GM18861 (cell line): ENCODE data around the gene ZNF276.
"Not testable (repeated sequence)": the region's sequence is repeated elsewhere in the genome, so short reads cannot be mapped to it uniquely, and the experiment has no call there.

Source experiments
- ATAC-seq: cut with Tn5 transposase; IDR thresholded peaks from one replicate; pipeline ENCODE4 v1.9.1; 2021; ENCODE audit not compliant: unreplicated experiment

The ZNF276 gene

DNA sequence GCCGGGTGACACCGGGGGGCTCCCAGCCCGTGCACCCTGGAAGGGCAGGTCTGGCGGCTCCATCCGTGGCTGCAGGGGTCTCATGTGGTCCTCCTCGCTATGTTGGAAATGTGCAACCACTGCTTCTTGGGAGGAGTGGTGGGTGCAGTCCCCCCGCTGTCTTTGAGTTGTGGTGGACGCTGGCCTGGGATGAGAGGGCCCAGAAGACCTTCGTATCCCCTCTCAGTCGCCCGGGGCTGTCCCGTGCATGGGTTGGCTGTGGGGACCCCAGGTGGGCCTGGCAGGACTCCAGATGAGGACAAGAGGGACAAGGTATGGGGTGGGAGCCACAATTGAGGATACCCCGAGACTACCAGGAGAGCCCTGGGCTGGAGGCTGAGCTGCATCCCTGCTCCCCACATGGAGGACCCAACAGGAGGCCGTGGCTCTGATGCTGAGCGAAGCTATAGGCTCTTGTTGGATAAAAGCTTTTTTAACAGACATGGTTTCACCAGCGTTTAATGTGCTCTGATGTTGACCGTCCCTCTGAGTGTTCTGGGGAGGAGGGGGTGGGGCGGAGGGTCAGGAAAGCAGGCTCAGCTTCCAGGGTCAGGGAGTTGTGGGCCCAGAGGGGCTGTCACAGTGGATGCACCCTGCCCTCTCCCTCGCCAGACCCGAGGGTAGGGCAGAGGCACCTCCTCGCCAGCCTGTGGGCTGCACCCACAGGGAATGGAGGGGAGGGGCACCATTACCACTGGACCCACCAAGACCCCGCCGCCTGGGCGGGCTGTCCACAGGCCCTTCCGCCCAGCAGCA is 25.3 kb upstream of the ZNF276 start:
- ATAC-seq, result no peak

DNA sequence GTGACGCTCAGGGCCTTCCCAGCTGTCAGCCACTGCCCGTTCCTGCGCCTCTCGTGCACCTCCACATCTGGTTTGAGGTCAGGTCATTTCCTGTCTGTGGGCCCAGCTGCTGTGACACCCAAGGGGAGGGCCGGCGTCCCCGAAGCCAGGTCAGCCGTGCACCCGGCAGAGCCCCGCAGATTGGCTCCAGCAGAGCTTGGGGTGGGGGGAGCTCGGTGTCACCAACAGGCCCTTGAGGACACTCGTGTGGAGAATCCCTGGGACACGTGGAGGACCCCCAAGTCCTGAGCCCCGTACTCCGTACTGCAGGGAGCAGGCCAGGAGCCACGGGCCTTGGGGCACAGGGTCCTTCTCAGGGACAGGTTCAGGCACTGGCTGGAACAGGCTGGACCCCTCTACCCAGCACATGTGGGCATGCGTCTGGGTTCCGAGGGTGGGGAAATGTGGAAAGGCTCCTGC is 24.6 kb upstream of the ZNF276 start:
- no peak for ATAC-seq

DNA sequence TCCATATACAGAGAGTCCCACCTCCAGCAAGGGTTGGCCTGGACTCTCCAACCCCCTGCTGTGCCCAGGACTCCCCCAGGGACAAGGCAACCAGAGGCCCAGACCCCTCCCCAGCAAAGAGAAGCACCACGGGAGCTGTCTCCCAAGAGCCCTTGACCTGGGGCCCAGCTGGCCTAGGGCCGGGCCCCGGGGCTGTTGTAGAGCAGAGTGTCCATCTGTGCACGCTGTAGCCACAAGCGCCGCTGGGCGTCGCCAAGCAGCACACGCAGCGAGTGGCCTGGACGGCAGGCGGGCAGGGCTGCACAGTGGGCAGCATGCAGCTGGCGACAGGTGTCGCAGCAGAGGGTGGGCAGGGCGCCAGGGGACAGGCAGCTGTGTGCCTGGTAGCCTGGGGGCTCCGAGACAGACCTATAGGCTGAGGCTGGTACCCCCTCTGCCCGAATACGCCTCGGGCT is 24.1 kb upstream of the ZNF276 start:
- no peak for ATAC-seq

DNA sequence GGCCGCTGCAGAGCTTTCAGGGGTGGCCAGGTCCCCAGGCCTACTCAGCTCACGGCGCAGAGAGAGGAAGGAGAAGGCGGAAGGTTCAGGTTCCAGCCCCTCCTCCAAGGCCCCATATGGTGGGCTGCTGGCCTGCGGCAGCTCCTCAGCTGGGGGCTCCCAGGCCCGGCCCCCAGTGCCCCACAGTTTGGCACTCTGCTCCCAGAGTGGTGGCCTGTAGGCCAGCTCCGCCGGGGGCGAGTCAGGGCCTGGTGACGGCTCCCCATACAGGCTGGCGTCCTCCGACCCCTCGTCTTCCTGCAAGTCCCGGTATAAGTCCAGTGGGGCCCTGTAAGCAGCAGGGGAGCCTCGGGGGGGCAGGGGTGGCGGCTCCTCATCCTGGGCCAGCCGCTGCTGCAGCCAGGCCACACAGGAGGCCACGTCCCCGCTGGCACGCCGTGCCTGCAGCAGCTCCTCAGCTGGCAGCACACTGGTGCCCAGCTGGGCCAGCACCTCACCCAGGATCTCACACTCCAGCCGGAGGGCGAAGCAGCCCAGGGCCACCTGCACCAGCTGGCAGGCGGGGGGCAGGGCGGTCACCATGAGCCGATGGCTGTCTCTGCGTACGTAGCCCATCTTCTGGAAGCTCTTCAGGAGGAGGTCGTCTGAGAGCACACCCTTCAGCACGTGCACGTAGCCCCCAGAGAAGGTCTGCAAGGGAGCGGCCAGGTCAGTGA is 23.6 kb upstream of the ZNF276 start:
- no peak for ATAC-seq

DNA sequence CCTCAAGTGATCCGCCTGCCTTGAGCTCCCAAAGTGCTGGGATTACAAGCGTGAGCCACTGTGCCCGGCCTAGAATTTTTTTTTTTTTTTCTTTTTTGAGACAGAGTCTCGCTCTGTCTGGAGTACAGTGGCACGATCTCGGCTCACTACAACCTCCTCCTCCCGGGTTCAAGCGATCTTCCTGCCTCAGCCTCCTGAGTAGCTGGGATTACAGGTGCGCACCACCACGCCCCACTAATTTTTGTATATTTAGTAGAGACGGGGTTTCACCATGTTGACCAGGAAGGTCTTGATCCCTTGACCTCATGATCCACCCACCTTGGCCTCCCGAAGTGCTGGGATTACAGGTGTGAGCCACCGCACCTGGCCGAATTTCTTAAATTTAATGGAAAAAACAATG is 22.6 kb upstream of the ZNF276 start:
- not testable (repeated sequence) for ATAC-seq

DNA sequence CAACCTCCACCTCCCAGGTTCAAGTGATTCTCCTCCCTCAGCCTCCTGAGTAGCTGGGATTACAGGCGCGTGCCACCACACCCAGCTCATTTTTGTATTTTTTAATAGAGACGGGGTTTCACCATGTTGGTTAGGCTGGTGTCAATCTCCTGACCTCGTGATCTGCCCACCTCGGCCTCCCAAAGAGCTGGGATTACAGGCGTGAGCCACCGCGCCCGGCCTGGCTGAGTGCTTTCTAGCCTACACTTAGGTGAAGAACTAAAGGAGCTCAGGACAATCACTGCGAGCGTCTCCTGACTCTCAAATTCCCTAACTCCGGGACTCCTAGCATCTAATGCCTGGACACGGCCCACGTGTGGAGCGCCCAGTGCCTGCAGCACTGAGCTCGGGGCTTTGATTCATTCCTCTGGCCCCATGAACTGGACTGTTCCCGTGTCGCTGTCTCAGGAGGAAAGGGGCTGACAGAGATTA is 21.7 kb upstream of the ZNF276 start:
- ATAC-seq, result peak; percentile 0

DNA sequence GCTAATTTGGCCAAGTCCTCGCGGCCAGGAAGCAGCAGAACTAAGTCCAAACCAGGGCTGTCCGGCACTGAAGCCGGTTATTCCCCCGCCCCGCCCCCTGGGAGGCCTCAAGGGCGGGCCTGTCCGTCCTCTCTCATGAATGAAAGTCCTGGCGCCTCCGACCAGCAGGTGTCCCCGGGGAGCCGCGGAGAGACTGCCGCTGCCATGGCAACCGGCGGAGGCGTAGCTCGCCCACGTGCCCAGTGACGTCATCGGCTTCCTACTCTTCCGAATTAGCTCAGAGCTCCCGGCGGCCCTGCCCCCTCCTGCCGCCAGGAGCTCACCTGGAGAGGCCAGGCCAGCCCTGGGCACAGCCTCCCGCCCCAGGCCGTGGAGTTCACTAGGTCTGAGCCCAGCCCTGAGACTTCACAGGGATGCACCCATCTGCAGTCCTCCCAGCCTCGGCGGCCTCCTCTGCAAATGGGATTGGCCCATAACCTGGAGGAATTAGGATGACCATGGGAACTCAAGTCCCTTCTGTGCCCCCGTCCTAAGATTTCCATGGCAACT is 21.2 kb upstream of the ZNF276 start:
- peak; percentile 38 for ATAC-seq

DNA sequence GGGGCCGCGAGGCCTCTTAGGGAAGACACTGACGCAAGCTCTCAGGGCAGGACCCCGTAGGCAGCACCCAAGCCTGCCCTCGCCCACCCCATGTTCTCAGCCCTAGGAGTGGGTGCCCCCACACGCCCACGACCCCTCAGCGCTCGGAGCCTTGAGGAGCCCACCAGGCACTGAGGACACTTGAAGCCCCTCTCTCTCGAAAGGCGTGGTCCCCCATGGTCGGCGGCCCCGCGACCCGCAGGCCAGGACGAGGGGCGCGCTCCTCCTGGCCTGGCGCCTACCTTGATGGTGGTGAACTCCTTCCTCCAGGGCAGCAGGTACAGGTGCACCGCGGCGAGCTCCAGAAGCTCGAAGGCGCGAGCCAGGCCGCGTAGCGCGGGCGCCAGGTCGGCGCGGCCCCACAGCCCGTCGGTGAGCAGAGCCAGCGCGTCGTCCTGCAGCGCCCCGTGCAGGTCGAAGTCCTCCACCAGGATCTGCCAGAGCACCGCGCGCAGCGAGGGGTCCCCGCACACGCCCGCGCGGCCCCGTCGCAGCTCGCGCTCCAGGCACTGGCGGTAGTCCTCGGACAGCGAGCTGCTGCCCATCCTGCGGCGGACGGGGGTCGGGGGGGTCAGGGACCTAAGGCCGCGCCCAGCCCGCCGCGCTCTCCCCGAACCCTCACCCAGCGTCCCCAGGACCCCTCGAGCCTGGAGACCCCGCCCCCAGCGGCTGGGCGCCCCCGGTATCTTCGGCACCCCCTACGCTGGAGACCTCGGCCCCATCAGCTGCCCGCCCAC is 20.5 kb upstream of the ZNF276 start:
- ATAC-seq, result no peak

DNA sequence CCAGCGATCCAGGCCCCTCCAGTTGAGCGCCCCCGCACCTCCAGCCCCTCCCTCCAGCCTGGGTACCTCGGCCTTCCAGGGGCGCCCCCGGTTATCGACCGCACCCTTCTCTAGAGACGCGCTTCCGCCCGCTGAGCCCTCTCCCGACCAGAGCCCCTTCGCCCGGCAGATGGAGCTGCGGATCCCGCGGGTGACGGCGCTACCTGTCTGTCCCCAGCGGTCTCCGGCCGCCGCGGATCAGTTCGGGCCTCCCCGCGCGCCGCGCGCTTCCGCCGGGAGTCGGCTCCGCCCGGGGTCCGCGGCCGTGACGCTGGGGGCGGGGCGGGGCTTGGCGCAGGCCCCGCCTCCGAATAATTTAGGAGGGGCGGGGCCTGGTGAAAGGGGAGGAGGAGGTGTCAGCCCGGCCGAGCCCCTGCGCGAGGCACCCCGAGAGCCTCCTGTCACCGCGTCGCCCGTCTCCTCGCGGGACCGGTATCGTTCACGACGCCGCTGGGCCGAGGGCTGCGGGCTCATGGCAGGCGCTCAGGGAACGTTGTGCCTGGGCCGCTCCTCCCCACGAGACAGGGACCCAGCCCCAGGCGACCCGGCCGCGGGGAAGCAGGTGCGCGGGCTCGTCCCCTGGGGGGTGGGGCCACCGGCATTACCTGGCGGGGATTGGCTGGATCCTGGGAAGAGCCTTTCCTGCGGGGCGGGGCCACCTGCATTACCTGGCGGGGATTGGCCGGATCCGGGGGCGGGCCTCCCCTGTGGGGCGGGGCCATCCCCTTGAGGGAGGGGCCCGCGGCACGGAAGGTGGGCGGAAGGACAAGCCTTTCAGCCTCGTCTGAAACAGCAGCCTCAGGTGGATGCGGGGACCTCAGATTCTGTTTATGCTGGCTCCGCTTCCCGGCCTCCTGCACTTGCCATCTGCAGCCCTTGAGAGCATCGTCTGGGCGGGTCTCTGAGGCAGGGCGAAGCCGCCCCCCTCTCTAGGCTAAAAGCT is 19.6 kb upstream of the ZNF276 start, which contains the start of gene SPATA2L:
TSS of gene SPATA2L (minus strand) at position 281 of the 982 bp plus-strand sequence. CDS start 473 bp downstream, outside the sequence.
- ATAC-seq, result peak; percentile 52

DNA sequence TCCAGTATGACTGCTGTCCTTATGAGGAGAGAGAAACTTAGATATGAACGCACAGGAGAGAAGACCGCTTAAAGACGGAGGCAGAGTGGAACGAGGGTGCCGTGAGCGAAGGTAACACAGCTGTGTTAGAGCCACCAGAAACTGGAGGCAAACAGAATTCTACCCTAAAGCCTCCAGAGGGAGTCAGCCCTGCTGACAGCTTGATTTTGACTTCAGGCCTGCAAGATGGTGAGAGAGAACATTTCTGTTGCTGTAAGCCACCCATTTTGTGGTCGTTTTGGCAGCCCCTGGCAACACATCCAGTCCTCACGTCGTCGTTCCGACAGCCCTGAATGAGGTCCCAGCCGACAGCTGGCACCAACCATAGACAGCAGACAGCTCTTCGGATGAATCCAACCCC is 17.1 kb upstream of the ZNF276 start:
- no peak for ATAC-seq

DNA sequence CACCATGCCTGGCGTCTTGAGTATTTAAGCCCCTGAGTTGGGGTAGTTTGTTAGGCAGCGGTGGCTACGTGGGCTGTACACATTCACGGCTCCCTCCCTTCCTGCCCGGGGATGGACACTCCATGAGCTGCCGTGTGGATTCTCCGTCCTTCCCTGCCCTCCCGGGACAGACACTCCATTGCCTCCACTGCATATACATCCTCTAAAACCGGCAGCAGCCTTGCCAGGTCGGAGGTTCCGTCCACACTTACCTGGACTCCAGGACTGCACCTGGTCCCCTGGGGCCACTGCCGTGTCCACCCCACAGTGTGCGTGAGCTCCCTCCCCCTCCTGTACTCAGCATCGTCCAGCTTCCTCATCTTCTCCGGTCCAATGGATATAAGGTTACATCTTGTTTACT is 16.3 kb upstream of the ZNF276 start:
- ATAC-seq, result no peak

DNA sequence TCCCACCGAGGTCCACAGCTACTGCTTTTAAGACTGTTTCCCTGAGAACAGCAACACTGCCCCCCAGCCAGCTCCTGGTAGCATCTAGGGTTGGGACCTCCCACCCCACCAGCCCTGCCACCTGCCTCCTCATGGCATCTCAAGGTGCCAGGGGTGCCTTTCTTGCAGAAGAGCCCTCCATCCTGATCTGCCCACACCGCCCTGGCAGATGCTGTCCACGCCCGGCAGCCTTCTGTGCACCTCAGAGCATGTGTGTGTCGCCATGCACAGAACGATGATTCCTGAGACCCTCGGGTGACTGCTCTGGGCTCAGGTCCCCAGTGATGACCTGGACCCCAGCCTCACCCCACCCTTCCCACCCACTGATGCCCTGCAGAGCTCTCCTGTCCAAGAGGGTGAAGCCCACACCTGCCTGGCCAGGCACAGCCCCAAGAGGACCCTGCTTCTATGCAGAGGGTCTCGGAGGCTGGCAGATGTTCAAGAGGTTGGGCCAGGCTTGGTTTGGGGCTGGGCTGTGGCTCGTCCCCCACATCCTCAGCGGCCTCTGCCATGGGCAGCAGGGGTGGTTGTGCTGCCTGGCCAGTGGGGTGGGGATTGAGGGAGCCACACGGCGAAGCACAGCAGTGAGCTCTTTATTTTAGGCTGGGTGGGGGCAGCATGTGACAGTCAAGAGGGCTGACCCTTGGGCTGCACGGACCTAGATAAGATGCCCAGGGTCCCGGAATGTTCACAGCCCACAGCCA is 14.6 kb upstream of the ZNF276 start:
- ATAC-seq, result no peak

DNA sequence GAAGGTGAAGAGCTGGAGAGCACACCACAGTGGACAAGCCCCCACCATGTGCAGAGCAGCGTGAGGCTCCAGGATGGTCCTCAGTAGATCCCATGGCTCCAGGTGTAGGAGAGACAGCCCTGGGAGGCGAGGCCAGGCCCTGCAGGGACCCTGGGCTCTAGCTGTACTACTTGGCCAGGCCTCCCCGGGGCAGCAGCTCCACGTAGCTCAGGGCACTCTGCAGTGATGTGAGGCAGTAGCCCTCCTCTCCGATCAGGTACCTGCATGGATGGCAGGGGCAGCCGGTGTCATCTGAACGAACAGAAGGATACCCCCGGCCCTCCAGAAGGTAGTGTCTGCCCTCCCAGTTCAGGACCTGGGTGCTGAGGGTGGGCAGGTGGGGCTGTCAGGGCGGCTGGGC is 13.6 kb upstream of the ZNF276 start:
- ATAC-seq, result no peak

DNA sequence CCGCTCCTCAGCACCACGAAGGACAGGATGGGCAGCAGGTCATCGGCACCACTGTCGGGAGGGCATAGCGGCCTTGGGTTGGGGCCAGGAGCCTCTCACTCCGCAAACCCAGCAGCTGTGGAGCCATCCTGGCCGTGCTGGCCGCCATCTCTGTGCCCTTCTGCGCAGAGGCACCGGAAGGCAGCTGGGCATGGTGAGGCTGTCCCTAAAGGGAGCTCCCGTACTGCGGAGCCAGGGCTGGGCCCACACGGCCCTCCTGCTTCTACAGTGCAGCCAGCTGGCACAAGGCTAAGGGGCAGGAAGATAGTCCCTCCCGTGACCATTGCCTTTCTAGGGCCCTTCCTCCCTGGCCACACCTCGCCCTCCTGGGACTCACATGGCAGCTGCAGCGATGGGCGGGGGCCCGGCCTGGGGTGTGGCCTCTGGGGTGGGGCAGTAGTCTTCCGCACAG is 12.8 kb upstream of the ZNF276 start:
- ATAC-seq, result no peak

DNA sequence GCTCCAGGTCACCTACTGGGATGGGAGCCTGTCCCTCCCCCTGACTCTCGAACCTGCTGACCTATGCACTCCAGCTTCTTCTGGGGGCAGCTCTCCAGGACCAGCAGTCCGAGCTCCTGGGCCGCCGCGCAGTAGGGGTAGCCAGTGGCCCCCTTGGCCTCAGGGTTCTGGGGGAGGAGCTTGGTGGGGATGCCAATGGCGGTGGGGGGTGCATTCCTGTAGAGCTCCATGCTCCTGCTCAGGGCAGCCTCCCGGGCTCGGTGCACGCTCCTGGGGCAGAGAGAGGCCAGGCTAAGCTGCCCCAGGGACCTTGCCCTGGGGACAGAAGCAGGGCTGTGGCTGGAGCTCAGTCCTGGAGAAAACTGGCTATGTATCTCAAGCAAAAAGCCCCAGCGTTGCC is 12.2 kb upstream of the ZNF276 start:
- ATAC-seq, result no peak

DNA sequence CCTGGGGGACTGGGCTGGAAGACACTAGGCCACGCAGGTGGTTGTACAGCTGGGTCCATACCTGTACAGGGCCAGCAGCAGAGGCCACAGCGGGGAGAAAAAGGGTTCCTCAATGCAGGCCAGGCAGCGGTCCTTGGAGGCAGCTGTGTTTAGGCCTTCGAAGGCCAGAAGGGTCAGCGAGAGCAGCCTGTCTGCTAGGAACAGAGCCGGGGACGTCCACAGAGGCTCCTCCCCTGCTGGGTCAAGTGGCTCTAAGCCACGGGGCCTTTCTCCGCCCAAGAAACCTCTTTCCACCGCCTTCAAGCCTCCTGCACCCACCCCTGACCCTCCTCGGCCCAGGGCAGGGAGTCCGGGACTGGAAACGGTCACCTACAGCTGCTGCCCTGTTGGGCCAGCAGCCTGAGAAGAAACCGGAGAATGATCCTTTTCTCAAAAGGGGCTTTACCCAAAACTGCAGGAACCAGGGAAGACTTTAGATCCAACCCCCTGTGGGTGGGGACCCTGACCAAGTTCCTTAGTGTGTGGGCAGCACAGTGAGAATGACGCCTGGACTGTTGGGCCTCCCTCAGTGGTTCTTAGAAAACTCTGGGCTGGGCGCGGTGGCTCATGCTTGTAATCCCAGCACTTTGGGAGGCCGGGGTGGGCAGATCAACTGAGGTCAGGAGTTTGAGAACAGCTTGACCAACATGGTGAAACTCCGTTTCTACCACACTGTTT is 11.5 kb upstream of the ZNF276 start:
- no peak for ATAC-seq

DNA sequence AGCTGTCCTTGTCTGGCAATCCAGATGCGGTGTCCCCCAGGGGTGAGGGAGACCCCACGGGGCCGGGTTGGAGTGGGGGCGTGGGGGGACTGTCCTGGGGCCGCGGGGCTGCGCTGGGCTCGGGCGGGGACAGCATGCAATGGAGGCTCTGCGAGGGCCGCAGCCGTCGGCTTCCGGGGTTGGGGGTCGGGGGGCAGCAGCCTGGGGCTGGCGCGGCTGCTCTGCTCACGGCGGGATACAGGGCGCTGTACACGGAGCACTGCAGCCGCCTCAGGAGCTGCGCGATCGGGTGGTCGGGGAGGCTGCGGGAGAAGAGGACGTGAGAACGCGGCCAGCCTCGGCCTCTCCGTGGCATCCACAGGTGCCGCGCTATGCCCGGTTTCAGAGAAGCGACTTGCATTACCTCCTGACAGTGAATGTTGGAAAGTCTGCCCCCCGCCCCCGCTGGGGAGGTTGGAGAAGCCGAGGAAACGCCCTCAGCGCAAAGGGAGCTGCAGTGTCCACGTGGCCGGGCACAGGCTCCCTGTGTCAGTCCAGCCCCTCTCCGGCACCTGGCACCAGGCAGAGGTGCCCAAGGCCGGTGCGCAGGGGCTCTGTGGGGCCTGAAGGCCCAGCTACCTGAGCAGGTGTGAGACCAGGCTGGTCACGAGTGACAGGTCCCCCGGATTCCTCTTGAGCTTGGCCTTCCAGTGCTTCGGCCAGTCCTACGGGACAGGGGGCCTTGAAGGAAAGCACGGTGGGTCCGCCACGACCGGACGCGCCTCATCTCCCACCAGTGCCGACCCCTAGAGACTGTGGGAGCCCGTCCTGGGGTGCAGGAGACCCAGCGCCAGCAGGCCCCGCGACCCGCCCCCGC is 10.4 kb upstream of the ZNF276 start:
- ATAC-seq, result no peak
